ENCODE measurements around the gene C1QBP.

DNA sequence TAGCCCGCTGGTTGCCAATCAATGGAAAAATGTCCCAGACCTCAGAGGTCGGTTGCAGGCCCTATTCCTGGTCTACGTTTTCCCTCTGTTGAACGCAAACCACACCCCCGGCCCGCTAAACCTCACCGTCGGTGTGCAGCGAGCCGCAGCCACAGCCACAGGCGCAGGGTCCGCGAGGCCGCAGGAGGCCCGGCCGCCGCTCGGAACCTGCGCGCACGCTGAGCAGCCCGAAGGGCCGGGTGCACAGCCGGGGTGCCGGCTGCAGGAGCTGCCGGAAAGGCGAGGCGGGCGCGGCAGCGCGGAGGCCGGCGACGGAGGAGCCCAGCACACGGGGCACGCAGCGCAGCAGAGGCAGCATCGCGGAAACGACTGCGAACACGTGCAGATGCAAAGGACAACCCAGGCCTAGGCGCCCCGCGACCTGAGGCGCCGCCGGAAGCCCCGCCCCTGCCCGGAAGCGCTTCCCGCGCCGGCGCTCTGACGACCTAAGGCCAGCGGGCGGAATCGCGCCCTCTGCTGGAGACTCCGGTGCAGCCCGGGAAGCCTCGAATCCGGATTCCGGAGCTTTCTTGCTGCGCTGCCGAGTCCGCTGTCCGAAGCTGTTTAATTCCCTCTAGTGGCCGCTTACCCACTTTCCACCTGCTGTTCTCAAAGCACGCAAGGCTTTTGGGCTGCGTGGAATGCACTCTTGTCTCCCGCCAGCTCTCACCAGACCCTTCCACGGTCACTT is at the start of gene C1QBP:
- TF ChIP-seq, protein P1, sequence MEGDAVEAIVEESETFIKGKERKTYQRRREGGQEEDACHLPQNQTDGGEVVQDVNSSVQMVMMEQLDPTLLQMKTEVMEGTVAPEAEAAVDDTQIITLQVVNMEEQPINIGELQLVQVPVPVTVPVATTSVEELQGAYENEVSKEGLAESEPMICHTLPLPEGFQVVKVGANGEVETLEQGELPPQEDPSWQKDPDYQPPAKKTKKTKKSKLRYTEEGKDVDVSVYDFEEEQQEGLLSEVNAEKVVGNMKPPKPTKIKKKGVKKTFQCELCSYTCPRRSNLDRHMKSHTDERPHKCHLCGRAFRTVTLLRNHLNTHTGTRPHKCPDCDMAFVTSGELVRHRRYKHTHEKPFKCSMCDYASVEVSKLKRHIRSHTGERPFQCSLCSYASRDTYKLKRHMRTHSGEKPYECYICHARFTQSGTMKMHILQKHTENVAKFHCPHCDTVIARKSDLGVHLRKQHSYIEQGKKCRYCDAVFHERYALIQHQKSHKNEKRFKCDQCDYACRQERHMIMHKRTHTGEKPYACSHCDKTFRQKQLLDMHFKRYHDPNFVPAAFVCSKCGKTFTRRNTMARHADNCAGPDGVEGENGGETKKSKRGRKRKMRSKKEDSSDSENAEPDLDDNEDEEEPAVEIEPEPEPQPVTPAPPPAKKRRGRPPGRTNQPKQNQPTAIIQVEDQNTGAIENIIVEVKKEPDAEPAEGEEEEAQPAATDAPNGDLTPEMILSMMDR (IDR thresholded peaks at IDR 0.05; ENCODE audit: borderline replicate concordance, extremely low read depth, low read length, poor library complexity, severe bottlenecking) = peak; percentile 92
- TF ChIP-seq EZH2 (IDR thresholded peaks at IDR 0.05; ENCODE audit: borderline replicate concordance, low read depth, low read length, severe bottlenecking) = no peak
